Effector memory CD4-positive, alpha-beta T cell (primary cell): ENCODE results near the gene NIN.

Experiments used
- DNase-seq, 3 donors: peaks; one replicate each; pipeline ENCODE4 v3.0.0-alpha.2; 2020
- H3K27ac ChIP-seq: 2 replicates; pipeline ENCODE4 v1.7.0; 2013; ENCODE audit warnings: mild to moderate bottlenecking, low read length, moderate library complexity; ENCODE audit not compliant: insufficient read depth, poor library complexity, severe bottlenecking
- H3K27me3 ChIP-seq: replicated peaks from 2 replicates; pipeline ENCODE4 v1.7.0; 2013; ENCODE audit warnings: mild to moderate bottlenecking, low read length; ENCODE audit not compliant: insufficient read depth, control insufficient read depth, poor library complexity, severe bottlenecking
- H3K36me3 ChIP-seq: 2 replicates; pipeline ENCODE4 v1.7.0; 2013; ENCODE audit warnings: mild to moderate bottlenecking, low read length, moderate library complexity; ENCODE audit not compliant: control insufficient read depth, insufficient read depth
- H3K4me1 ChIP-seq: 2 replicates; pipeline ENCODE4 v1.7.0; 2013; ENCODE audit warnings: low read length, mild to moderate bottlenecking; ENCODE audit not compliant: control insufficient read depth, insufficient read depth, poor library complexity, severe bottlenecking
- H3K4me3 ChIP-seq: 2 replicates; pipeline ENCODE4 v1.7.0; 2013; ENCODE audit warnings: low read length, low read depth, mild to moderate bottlenecking; ENCODE audit not compliant: insufficient read depth, poor library complexity, severe bottlenecking
- H3K9me3 ChIP-seq: 2 replicates; pipeline ENCODE4 v1.7.0; 2013; ENCODE audit warnings: mild to moderate bottlenecking, low read length, moderate library complexity; ENCODE audit not compliant: control insufficient read depth

The NIN gene

DNA sequence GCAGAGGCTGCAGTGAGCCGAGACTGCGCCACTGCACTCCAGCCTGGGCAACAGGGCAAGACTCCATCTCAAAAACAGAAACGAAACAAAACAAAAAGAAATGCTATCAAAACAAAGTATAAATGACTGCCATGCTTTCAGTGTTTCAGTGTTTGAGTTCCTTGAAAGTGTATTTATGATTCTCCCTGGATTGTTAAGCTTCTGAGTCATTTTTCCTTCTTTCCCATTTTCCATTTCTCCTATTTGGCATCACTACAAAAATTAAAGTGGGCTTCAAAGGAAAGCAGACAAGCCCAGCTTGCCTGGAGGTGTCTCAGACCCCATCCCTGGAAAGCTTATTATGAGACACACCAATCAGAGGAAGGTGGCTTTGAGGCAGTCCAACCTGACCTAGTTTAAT lies 35.1 kb downstream of the NIN start:
- H3K36me3 ChIP-seq = peaks cover 4% of the 10 kb centered on the region
- peaks cover 7% of the 10 kb centered on the region for H3K4me1 ChIP-seq
- DNase-seq = no peak
- no peaks in the 10 kb centered on the region for H3K9me3 ChIP-seq
- H3K27me3 ChIP-seq = no peaks in the 10 kb centered on the region
- H3K27ac ChIP-seq = no peak overlapping the region
- H3K4me3 ChIP-seq = no peak overlapping the region

DNA sequence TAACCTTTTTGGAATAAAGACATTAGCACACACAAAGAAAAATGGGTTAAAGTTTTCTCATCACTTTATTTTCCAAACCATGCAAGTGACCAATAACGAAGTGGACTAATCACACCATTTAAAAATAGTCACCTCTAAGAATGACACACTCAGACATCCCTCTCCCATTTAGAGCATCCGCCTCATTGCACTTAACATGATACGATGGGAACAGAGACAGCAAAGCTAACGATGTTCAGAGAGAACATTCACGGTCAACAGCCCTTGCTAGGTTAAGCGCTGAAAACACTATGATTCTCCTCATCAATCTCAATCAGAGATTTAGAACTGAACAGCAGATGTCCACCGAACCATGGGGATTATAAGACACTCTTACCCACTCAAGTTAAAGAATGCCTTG lies 35.8 kb downstream of the NIN start:
- DNase-seq = no peak
- no peak overlapping the region for H3K27ac ChIP-seq
- peaks cover 7% of the 10 kb centered on the region for H3K4me1 ChIP-seq
- no peak overlapping the region for H3K4me3 ChIP-seq
- H3K36me3 ChIP-seq = peaks cover 4% of the 10 kb centered on the region
- no peaks in the 10 kb centered on the region for H3K9me3 ChIP-seq
- H3K27me3 ChIP-seq = no peaks in the 10 kb centered on the region

DNA sequence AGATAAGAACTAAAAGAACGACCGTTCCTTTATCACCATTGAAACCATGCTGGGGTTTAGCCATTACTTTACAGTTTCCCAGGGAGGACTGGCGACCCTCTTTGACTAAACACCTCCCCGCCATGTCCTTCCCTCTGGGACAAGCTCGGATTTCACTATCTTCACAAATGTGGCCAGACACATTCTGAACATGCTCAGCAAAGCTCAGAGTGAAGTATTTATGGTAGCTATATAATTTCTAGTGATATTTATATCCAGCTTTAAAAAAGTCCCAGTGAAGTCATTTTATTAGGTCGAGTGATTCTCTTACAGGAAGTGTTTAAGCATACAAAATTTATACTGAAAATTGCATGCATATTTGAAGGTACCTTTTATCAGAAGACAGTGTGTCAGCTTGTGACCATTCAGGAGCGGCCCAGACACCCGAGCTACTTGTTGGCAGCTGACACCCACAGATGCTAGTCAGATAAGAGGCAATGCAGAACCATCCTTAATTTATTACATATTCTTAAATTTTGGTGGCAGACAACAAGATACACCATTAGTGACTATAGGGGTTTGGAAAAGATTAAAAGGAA lies 36.8 kb downstream of the NIN start:
- peaks cover under 1% of the 10 kb centered on the region for H3K36me3 ChIP-seq
- no peaks in the 10 kb centered on the region for H3K27me3 ChIP-seq
- no peak overlapping the region for H3K4me3 ChIP-seq
- H3K4me1 ChIP-seq = peaks cover 7% of the 10 kb centered on the region
- no peak for DNase-seq
- H3K9me3 ChIP-seq = no peaks in the 10 kb centered on the region
- H3K27ac ChIP-seq = no peak overlapping the region

DNA sequence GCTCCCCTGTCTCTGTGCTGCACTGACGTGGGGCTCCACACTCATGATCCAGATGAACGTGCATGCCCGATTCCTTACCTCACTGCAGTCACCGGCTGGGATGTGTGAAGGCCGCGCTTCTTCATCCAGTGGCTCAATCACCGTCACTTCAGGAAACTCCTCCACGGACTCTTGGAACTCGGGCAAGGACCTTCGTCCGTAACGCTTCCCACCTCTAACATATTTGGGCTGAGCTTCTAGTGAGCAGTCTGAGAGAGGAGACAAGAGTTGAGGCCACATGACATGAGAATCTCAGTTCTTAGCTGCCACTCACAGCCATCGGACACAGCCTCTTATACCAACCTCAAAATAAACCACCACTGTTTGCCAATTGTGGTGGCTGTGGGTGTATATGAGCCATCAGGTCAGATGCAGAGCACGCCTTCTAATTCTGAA lies 38.3 kb downstream of the NIN start:
- H3K4me3 ChIP-seq = no peak overlapping the region
- H3K4me1 ChIP-seq = peaks cover 7% of the 10 kb centered on the region
- peak overlapping the region; percentile 37 for H3K27ac ChIP-seq
- no peaks in the 10 kb centered on the region for H3K36me3 ChIP-seq
- H3K9me3 ChIP-seq = no peaks in the 10 kb centered on the region
- no peaks in the 10 kb centered on the region for H3K27me3 ChIP-seq
- DNase-seq = no peak

DNA sequence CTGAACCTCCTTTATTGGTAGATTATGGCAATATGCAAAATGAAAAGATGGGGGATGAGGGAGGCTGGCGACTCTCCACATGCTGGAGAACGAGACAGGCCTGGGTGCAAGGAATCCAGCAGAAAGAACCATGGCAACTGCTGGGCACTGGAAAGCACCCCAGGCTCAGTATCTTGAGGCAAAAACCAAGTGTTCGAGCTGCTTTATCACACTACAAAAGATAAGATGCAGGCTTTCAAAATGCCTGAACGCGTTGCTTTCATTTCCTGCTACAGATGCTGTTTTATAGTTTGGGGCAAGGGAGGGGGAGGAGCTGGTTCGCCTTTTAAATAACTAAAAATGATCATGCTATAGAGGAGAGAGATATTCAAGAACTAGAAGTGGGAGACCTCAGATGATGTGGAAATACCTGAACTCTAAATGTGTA lies 38.9 kb downstream of the NIN start:
- Histone ChIP-seq H3K36me3 (no peaks in the 10 kb centered on the region), H3K4me1 (peaks cover 8% of the 10 kb centered on the region), H3K27ac (peak overlapping the region; percentile 37), H3K4me3 (peak overlapping the region; percentile 22), H3K27me3 (no peaks in the 10 kb centered on the region), H3K9me3 (no peaks in the 10 kb centered on the region)
- DNase-seq = no peak

DNA sequence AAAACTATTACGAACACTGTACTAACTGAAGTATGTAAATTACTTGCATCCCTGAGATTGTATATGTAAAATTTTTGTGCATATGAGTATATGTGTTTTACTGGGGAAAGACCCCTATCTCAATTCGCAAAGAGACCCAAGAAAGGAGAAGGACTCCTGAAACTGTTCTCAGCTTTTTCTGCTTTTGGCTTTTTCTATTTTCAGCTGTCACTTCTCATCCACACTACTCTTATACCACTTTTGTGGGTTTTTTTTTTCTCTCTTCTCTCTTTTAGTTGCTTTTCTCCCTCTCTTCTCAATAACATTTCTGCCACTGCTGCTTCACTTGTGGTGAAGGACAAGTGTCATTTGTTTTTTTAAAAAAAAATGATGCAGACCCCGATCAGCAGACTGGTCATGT lies 39.8 kb downstream of the NIN start:
- H3K36me3 ChIP-seq = no peaks in the 10 kb centered on the region
- H3K4me1 ChIP-seq = peaks cover 16% of the 10 kb centered on the region

DNA sequence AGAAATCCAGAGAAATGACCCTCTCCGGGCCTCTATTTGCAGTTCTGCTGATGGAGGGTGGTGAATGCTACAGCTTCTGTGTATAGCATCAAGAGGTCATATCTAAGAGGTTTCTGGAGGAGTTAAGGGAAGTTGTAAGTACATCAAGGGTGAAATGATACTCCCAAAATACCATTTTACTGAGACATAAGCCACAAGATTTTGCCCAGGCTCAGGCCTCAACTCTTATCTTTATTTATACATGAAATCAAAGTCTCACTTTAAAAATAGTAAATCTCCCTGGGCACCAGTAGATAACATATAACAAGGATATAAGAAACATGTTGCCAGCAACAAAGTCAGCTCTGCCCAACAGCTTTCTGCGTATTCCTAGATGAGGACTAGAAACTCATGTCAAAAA lies 40.4 kb downstream of the NIN start:
- H3K27me3 ChIP-seq = no peaks in the 10 kb centered on the region
- H3K4me1 ChIP-seq = peaks cover 22% of the 10 kb centered on the region
- no peaks in the 10 kb centered on the region for H3K9me3 ChIP-seq
- H3K4me3 ChIP-seq = no peak overlapping the region
- H3K27ac ChIP-seq = no peak overlapping the region
- no peak for DNase-seq
- no peaks in the 10 kb centered on the region for H3K36me3 ChIP-seq

More for the DNA sequence above, 39.8 kb downstream of the NIN start:
- no peak for DNase-seq
- Histone ChIP-seq H3K4me3 (no peak overlapping the region), H3K27me3 (no peaks in the 10 kb centered on the region), H3K27ac (no peak overlapping the region), H3K9me3 (no peaks in the 10 kb centered on the region)

DNA sequence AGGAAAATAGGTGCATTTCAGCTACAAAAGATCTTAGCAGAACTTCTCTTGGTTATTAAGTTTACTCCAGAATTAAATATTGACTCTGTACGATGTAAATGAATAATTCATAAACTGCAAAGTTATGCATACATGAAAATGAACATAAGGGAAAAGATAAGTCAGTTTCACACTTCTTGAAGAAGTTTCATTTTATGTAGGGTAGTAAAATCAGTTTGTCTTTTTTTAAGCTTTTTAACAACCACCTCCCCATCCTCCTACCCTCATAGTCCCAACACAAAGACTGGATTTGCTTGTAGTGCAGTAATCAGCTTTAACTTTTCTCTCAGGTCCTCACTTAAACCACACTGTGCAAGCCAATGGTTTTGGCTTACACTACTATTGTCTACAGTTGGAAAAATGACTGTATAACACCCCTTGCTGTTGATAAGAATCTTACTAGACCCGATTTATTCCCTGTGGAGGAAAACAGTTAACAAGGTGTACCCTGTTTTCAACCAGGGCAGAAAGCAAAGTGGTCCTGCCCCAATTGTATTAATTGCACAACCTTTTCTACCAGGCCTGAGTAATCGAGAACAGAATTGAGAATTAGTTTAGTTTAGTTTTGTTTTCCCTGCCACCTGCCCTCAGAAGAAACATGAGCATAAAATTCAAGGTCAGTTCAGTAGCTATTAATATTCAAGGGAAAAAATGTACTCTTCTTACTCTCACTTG lies 44.1 kb downstream of the NIN start:
- Histone ChIP-seq H3K36me3 (no peaks in the 10 kb centered on the region), H3K27me3 (no peaks in the 10 kb centered on the region), H3K9me3 (no peaks in the 10 kb centered on the region), H3K27ac (peak overlapping the region; percentile 14), H3K4me1 (peaks cover 37% of the 10 kb centered on the region), H3K4me3 (no peak overlapping the region)
- DNase-seq = no peak

DNA sequence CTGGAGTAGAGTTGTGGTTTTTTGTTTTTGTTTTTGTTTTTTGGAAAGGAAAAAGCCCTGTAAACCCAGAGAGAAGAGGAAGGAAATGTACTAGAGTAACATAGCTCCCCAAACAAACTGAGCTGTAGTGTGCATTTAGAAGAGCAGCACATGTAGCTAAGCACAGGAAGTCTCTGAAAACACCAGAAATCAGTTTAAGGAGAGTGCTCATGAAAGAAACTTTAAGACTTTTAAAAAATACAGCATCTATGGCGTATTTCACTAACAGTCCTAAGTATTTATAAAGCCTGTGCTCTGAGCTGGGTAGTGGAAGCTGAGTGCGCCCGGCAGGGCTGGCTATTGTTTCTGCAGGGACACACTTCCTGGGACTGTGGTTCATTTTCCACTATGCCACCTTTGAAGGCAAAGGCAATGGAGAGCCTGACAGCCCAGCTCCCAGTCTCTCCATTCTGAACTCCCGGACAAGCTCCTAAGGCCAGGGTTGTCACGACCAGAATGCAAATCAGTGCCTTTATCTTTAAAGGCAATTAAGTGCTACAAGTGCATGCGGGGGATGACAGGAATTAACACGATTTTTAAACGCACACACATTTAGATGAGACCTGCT lies 45.4 kb downstream of the NIN start:
- peak overlapping the region; percentile 56 for H3K27ac ChIP-seq
- no peaks in the 10 kb centered on the region for H3K36me3 ChIP-seq

More for the DNA sequence above, 45.4 kb downstream of the NIN start:
- no peaks in the 10 kb centered on the region for H3K9me3 ChIP-seq
- DNase-seq = no peak
- H3K27me3 ChIP-seq = no peaks in the 10 kb centered on the region
- peak overlapping the region; percentile 3 for H3K4me3 ChIP-seq
- H3K4me1 ChIP-seq = peaks cover 37% of the 10 kb centered on the region
